GM21825 (cell line): ENCODE results near the gene SPATA6.
"Not testable (repeated sequence)": the region's sequence is repeated elsewhere in the genome, so short reads cannot be mapped to it uniquely, and the experiment has no call there.

ENCODE experiments used
- ATAC-seq: cut with Tn5 transposase; IDR thresholded peaks from one replicate; pipeline ENCODE4 v1.9.1; 2021; ENCODE audit warnings: mild to moderate bottlenecking, moderate library complexity; ENCODE audit not compliant: unreplicated experiment

The SPATA6 gene

GRCh38 chr1:48466594-48466993 lies 5.4 kb downstream of the SPATA6 start:
- ATAC-seq: no peak

- no peak for ATAC-seq
These were observed 9.2 kb downstream of the SPATA6 start for GRCh38 chr1:48462716-48463302.

GRCh38 chr1:48450505-48450904 lies 21.5 kb downstream of the SPATA6 start:
- no peak for ATAC-seq

- ATAC-seq: no peak
These were observed 23.1 kb downstream of the SPATA6 start for GRCh38 chr1:48448932-48449331.

- ATAC-seq: not testable (repeated sequence)
These were observed 27.8 kb downstream of the SPATA6 start for GRCh38 chr1:48444186-48444585.

GRCh38 chr1:48442864-48443619 lies 29.0 kb downstream of the SPATA6 start:
- no peak for ATAC-seq

- ATAC-seq: not testable (repeated sequence)
These were observed 31.2 kb downstream of the SPATA6 start for GRCh38 chr1:48440786-48441185.

GRCh38 chr1:48439380-48439779 lies 32.6 kb downstream of the SPATA6 start:
- no peak for ATAC-seq

GRCh38 chr1:48437379-48437778 lies 34.6 kb downstream of the SPATA6 start:
- ATAC-seq: not testable (repeated sequence)

GRCh38 chr1:48435312-48436002 lies 36.5 kb downstream of the SPATA6 start:
- not testable (repeated sequence) for ATAC-seq

- no peak for ATAC-seq
These were observed 41.2 kb downstream of the SPATA6 start for GRCh38 chr1:48430832-48431231.

- no peak for ATAC-seq
These were observed 50.0 kb downstream of the SPATA6 start for GRCh38 chr1:48422009-48422408.

- no peak for ATAC-seq
These were observed 53.3 kb downstream of the SPATA6 start for GRCh38 chr1:48418742-48419141.

GRCh38 chr1:48415050-48415449 lies 57.0 kb downstream of the SPATA6 start:
- no peak for ATAC-seq

GRCh38 chr1:48414264-48414663 lies 57.7 kb downstream of the SPATA6 start:
- ATAC-seq: no peak

- no peak for ATAC-seq
These were observed 66.1 kb downstream of the SPATA6 start for GRCh38 chr1:48405940-48406339.

GRCh38 chr1:48405400-48405799 lies 66.6 kb downstream of the SPATA6 start:
- no peak for ATAC-seq

- ATAC-seq: no peak
These were observed 69.4 kb downstream of the SPATA6 start for GRCh38 chr1:48402599-48402998.

- ATAC-seq: no peak
These were observed 75.8 kb downstream of the SPATA6 start for GRCh38 chr1:48396208-48396607.

- no peak for ATAC-seq
These were observed 80.1 kb downstream of the SPATA6 start for GRCh38 chr1:48391926-48392325.

- ATAC-seq: no peak
These were observed 84.6 kb downstream of the SPATA6 start for GRCh38 chr1:48387409-48387808.

GRCh38 chr1:48374785-48375184 lies 97.2 kb downstream of the SPATA6 start:
- ATAC-seq: no peak
